ENCODE measurements around the gene SHMT1. TPM values are rescaled to one million over a fixed set of nuclear protein-coding genes. Genes with fewer than 3 reads are reported as not detected.
"Not testable (repeated sequence)": the region's sequence is repeated elsewhere in the genome, so short reads cannot be mapped to it uniquely, and the experiment has no call there.

Gene SHMT1
- polyA plus RNA-seq, 1 donor = 18.4 TPM

- H3K4me3 ChIP-seq (ENCODE audit: low read length); H3K27ac ChIP-seq (ENCODE audit: low read length); H3K9me3 ChIP-seq (ENCODE audit: control insufficient read depth, low read depth, low read length); H3K36me3 ChIP-seq (ENCODE audit: control insufficient read depth, insufficient read depth, low read length); DNase-seq; H3K4me1 ChIP-seq (ENCODE audit: control insufficient read depth, insufficient read depth, low read length): not testable (repeated sequence)
- H3K27me3 ChIP-seq (ENCODE audit: control insufficient read depth, insufficient read depth, low read length) = peaks cover 12% of the 10 kb centered on the region
- no CpG with 5 or more reads among the region's 5 CpGs for WGBS (ENCODE audit: insufficient coverage, low lambda C conversion rate)
Observed at GRCh38 chr17:18378614-18379013, 15.3 kb upstream of the SHMT1 start.

- H3K27ac ChIP-seq (ENCODE audit: low read length) = no peak overlapping the region
- no CpG with 5 or more reads among the region's 2 CpGs for whole genome bisulfite sequencing (ENCODE audit: insufficient coverage, low lambda C conversion rate)
Observed at GRCh38 chr17:18378205-18378505, 14.8 kb upstream of the SHMT1 start.

GRCh38 chr17:18377437-18378204 is 14.3 kb upstream of the SHMT1 start, which contains the start of gene EVPLL:
Gene EVPLL (plus strand): TSS chr17:18377778. CDS start chr17:18380938, 3,160 bp downstream.
- Histone ChIP-seq H3K27me3 (ENCODE audit: control insufficient read depth, insufficient read depth, low read length) (peaks cover 3% of the 10 kb centered on the region), H3K27ac (ENCODE audit: low read length) (no peak within 1 kb of the TSS), H3K4me3 (ENCODE audit: low read length) (no peak within 1 kb of the TSS), H3K4me1 (ENCODE audit: control insufficient read depth, insufficient read depth, low read length) (peaks cover 7% of the 10 kb centered on the region), H3K9me3 (ENCODE audit: control insufficient read depth, low read depth, low read length) (peaks cover 5% of the 10 kb centered on the region), H3K36me3 (ENCODE audit: control insufficient read depth, insufficient read depth, low read length) (no peaks in the 10 kb centered on the region)
- DNase-seq = peak; percentile 56
- WGBS (ENCODE audit: insufficient coverage, low lambda C conversion rate) = no CpG with 5 or more reads among the region's 20 CpGs

More at GRCh38 chr17:18378205-18378505, 14.8 kb upstream of the SHMT1 start:
- Histone ChIP-seq H3K36me3 (ENCODE audit: control insufficient read depth, insufficient read depth, low read length) (no peaks in the 10 kb centered on the region), H3K4me1 (ENCODE audit: control insufficient read depth, insufficient read depth, low read length) (peaks cover 7% of the 10 kb centered on the region), H3K4me3 (ENCODE audit: low read length) (no peak overlapping the region), H3K27me3 (ENCODE audit: control insufficient read depth, insufficient read depth, low read length) (peaks cover 8% of the 10 kb centered on the region), H3K9me3 (ENCODE audit: control insufficient read depth, low read depth, low read length) (peaks cover 8% of the 10 kb centered on the region)
- no peak for DNase-seq

GRCh38 chr17:18374216-18374615 is 10.9 kb upstream of the SHMT1 start:
- H3K36me3 ChIP-seq (ENCODE audit: control insufficient read depth, insufficient read depth, low read length) = no peaks in the 10 kb centered on the region
- WGBS (ENCODE audit: insufficient coverage, low lambda C conversion rate) = 92% methylated on average over 2 of the region's 7 CpGs
- H3K4me1 ChIP-seq (ENCODE audit: control insufficient read depth, insufficient read depth, low read length) = peaks cover 7% of the 10 kb centered on the region
- peaks cover 4% of the 10 kb centered on the region for H3K9me3 ChIP-seq (ENCODE audit: control insufficient read depth, low read depth, low read length)
- H3K27ac ChIP-seq (ENCODE audit: low read length) = no peak overlapping the region
- DNase-seq = no peak
- H3K27me3 ChIP-seq (ENCODE audit: control insufficient read depth, insufficient read depth, low read length) = peaks cover 2% of the 10 kb centered on the region
- H3K4me3 ChIP-seq (ENCODE audit: low read length) = no peak overlapping the region

GRCh38 chr17:18373181-18373580 is 9.8 kb upstream of the SHMT1 start:
- WGBS (ENCODE audit: insufficient coverage, low lambda C conversion rate) = no CpG with 5 or more reads among the region's 6 CpGs
- not testable (repeated sequence) for H3K4me3 ChIP-seq (ENCODE audit: low read length); H3K27me3 ChIP-seq (ENCODE audit: control insufficient read depth, insufficient read depth, low read length); H3K27ac ChIP-seq (ENCODE audit: low read length); H3K9me3 ChIP-seq (ENCODE audit: control insufficient read depth, low read depth, low read length); DNase-seq; H3K36me3 ChIP-seq (ENCODE audit: control insufficient read depth, insufficient read depth, low read length); H3K4me1 ChIP-seq (ENCODE audit: control insufficient read depth, insufficient read depth, low read length)

GRCh38 chr17:18371455-18371854 is 8.1 kb upstream of the SHMT1 start:
- Histone ChIP-seq H3K27me3 (ENCODE audit: control insufficient read depth, insufficient read depth, low read length) (peaks cover 4% of the 10 kb centered on the region), H3K4me3 (ENCODE audit: low read length) (no peak overlapping the region), H3K36me3 (ENCODE audit: control insufficient read depth, insufficient read depth, low read length) (no peaks in the 10 kb centered on the region), H3K4me1 (ENCODE audit: control insufficient read depth, insufficient read depth, low read length) (no peaks in the 10 kb centered on the region), H3K9me3 (ENCODE audit: control insufficient read depth, low read depth, low read length) (peaks cover 4% of the 10 kb centered on the region), H3K27ac (ENCODE audit: low read length) (no peak overlapping the region)
- no peak for DNase-seq
- 20% methylated on average over 1 of the region's 7 CpGs for WGBS (ENCODE audit: insufficient coverage, low lambda C conversion rate)

GRCh38 chr17:18370761-18371160 is 7.4 kb upstream of the SHMT1 start:
- Histone ChIP-seq H3K4me3 (ENCODE audit: low read length) (no peak overlapping the region), H3K4me1 (ENCODE audit: control insufficient read depth, insufficient read depth, low read length) (no peaks in the 10 kb centered on the region), H3K36me3 (ENCODE audit: control insufficient read depth, insufficient read depth, low read length) (no peaks in the 10 kb centered on the region), H3K9me3 (ENCODE audit: control insufficient read depth, low read depth, low read length) (peaks cover 4% of the 10 kb centered on the region), H3K27me3 (ENCODE audit: control insufficient read depth, insufficient read depth, low read length) (peaks cover 4% of the 10 kb centered on the region), H3K27ac (ENCODE audit: low read length) (no peak overlapping the region)
- no peak for DNase-seq
- no CpG with 5 or more reads among the region's 5 CpGs for WGBS (ENCODE audit: insufficient coverage, low lambda C conversion rate)

GRCh38 chr17:18368946-18369345 is 5.6 kb upstream of the SHMT1 start:
- peaks cover 4% of the 10 kb centered on the region for H3K27me3 ChIP-seq (ENCODE audit: control insufficient read depth, insufficient read depth, low read length)
- no peaks in the 10 kb centered on the region for H3K4me1 ChIP-seq (ENCODE audit: control insufficient read depth, insufficient read depth, low read length)
- no peaks in the 10 kb centered on the region for H3K9me3 ChIP-seq (ENCODE audit: control insufficient read depth, low read depth, low read length)
- H3K36me3 ChIP-seq (ENCODE audit: control insufficient read depth, insufficient read depth, low read length) = no peaks in the 10 kb centered on the region
- no peak for DNase-seq
- H3K27ac ChIP-seq (ENCODE audit: low read length) = no peak overlapping the region
- no peak overlapping the region for H3K4me3 ChIP-seq (ENCODE audit: low read length)
- WGBS (ENCODE audit: insufficient coverage, low lambda C conversion rate) = no CpG with 5 or more reads among the region's 8 CpGs

GRCh38 chr17:18364166-18364565 is 816 bp upstream of the SHMT1 start:
- no peak overlapping the region for H3K4me3 ChIP-seq (ENCODE audit: low read length)
- WGBS (ENCODE audit: insufficient coverage, low lambda C conversion rate) = no CpG with 5 or more reads among the region's 6 CpGs

GRCh38 chr17:18362698-18363100 is 651 bp downstream of the SHMT1 start:
- Histone ChIP-seq H3K4me1 (ENCODE audit: control insufficient read depth, insufficient read depth, low read length) (peaks cover 5% of the 10 kb centered on the region), H3K36me3 (ENCODE audit: control insufficient read depth, insufficient read depth, low read length) (no peaks in the 10 kb centered on the region), H3K9me3 (ENCODE audit: control insufficient read depth, low read depth, low read length) (no peaks in the 10 kb centered on the region), H3K27me3 (ENCODE audit: control insufficient read depth, insufficient read depth, low read length) (no peaks in the 10 kb centered on the region), H3K27ac (ENCODE audit: low read length) (no peak overlapping the region), H3K4me3 (ENCODE audit: low read length) (peak overlapping the region; percentile 74)
- DNase-seq = peak; percentile 27 to 51
- no CpG with 5 or more reads among the region's 14 CpGs for WGBS (ENCODE audit: insufficient coverage, low lambda C conversion rate)

More at GRCh38 chr17:18364166-18364565, 816 bp upstream of the SHMT1 start:
- Histone ChIP-seq H3K9me3 (ENCODE audit: control insufficient read depth, low read depth, low read length) (no peaks in the 10 kb centered on the region), H3K36me3 (ENCODE audit: control insufficient read depth, insufficient read depth, low read length) (no peaks in the 10 kb centered on the region), H3K27ac (ENCODE audit: low read length) (no peak overlapping the region), H3K27me3 (ENCODE audit: control insufficient read depth, insufficient read depth, low read length) (peaks cover 3% of the 10 kb centered on the region), H3K4me1 (ENCODE audit: control insufficient read depth, insufficient read depth, low read length) (peaks cover 5% of the 10 kb centered on the region)
- DNase-seq = no peak
